MM.1S (cell line): Measurements from ENCODE around the gene CLDN19.
"Not testable (repeated sequence)": the region's sequence is repeated elsewhere in the genome, so short reads cannot be mapped to it uniquely, and the experiment has no call there.

ENCODE experiments used
- DNase-seq: peaks from one replicate; pipeline ENCODE4 v3.0.0-alpha.2; 2015
- H2AFZ ChIP-seq: fragments of 300-600 bp; sonication (generic); 2 replicates; pipeline ENCODE4 v1.6.0; 2016; ENCODE audit warnings: antibody characterized with exemption, low read length
- H3F3A ChIP-seq: fragments of 300-600 bp; sonication (generic); 2 replicates; pipeline ENCODE4 v1.6.1; 2016; ENCODE audit warnings: mild to moderate bottlenecking, antibody characterized with exemption, low read length, moderate library complexity, mixed read lengths; ENCODE audit not compliant: insufficient read depth
- H3K27ac ChIP-seq: fragments of 300-600 bp; sonication (generic); 2 replicates; pipeline ENCODE4 v1.5.1; 2016; ENCODE audit warnings: mild to moderate bottlenecking, low read length
- H3K27me3 ChIP-seq: fragments of 300-600 bp; sonication (generic); replicated peaks from 2 replicates; pipeline ENCODE4 v1.6.0; 2016; ENCODE audit warnings: low read length; ENCODE audit not compliant: insufficient read depth
- H3K36me3 ChIP-seq: fragments of 300-600 bp; sonication (generic); replicated peaks from 2 replicates; pipeline ENCODE4 v1.6.1; 2016; ENCODE audit warnings: mild to moderate bottlenecking, low read length, mixed read lengths; ENCODE audit not compliant: insufficient read depth
- H3K4me1 ChIP-seq: fragments of 300-600 bp; sonication (generic); 2 replicates; pipeline ENCODE4 v1.6.1; 2016; ENCODE audit warnings: low read length, mixed read lengths
- H3K4me2 ChIP-seq: fragments of 300-600 bp; sonication (generic); 2 replicates; pipeline ENCODE4 v1.6.0; 2016; ENCODE audit warnings: low read depth, low read length
- H3K4me3 ChIP-seq: fragments of 300-600 bp; sonication (generic); 2 replicates; pipeline ENCODE4 v1.5.1; 2016; ENCODE audit warnings: low read length, mixed read lengths
- H3K79me2 ChIP-seq: fragments of 300-600 bp; sonication (generic); 2 replicates; pipeline ENCODE4 v1.6.1; 2016; ENCODE audit warnings: mixed run types, low read length, mixed read lengths
- H3K9ac ChIP-seq: fragments of 300-600 bp; sonication (generic); 2 replicates; pipeline ENCODE4 v1.6.1; 2016; ENCODE audit warnings: low read length, mixed read lengths
- H3K9me2 ChIP-seq: fragments of 300-600 bp; sonication (generic); replicated peaks from 2 replicates; pipeline ENCODE4 v1.6.1; 2016; ENCODE audit warnings: mild to moderate bottlenecking, low read length, mixed read lengths; ENCODE audit not compliant: insufficient read depth
- H3K9me3 ChIP-seq: fragments of 300-600 bp; sonication (generic); replicated peaks from 2 replicates; pipeline ENCODE4 v1.6.1; 2016; ENCODE audit warnings: mild to moderate bottlenecking, low read length, mixed read lengths; ENCODE audit not compliant: insufficient read depth
- H4K20me1 ChIP-seq: fragments of 300-600 bp; sonication (generic); 2 replicates; pipeline ENCODE4 v1.6.1; 2016; ENCODE audit warnings: mild to moderate bottlenecking, low read length, moderate library complexity, mixed read lengths; ENCODE audit not compliant: insufficient read depth
- EZH2 ChIP-seq: fragments of 300-600 bp; sonication (generic); optimal IDR thresholded peaks from 2 replicates; pipeline ENCODE3; 2017; ENCODE audit warnings: low read depth, mild to moderate bottlenecking, antibody characterized with exemption, low read length, mixed read lengths
- EZH2phosphoT487 ChIP-seq: fragments of 300-600 bp; sonication (generic); IDR thresholded peaks from 2 replicates; pipeline ENCODE4 v1.6.1; 2018; ENCODE audit warnings: antibody characterized with exemption, low read length
- TF ChIP-seq, protein P1 (sequence below): fragments of 300-600 bp; sonication (generic); IDR thresholded peaks from 2 replicates; pipeline ENCODE4 v1.5.1; 2016; ENCODE audit warnings: antibody characterized with exemption, low read length, mixed read lengths

CLDN19 gene

GRCh38 chr1:42721926-42722325, 18.1 kb downstream of the CLDN19 start:
- no peak overlapping the region for H2AFZ ChIP-seq
- H4K20me1 ChIP-seq: no peaks in the 10 kb centered on the region
- TF ChIP-seq EZH2 (no peak), EZH2phosphoT487 (no peak)
- TF ChIP-seq, protein P1, sequence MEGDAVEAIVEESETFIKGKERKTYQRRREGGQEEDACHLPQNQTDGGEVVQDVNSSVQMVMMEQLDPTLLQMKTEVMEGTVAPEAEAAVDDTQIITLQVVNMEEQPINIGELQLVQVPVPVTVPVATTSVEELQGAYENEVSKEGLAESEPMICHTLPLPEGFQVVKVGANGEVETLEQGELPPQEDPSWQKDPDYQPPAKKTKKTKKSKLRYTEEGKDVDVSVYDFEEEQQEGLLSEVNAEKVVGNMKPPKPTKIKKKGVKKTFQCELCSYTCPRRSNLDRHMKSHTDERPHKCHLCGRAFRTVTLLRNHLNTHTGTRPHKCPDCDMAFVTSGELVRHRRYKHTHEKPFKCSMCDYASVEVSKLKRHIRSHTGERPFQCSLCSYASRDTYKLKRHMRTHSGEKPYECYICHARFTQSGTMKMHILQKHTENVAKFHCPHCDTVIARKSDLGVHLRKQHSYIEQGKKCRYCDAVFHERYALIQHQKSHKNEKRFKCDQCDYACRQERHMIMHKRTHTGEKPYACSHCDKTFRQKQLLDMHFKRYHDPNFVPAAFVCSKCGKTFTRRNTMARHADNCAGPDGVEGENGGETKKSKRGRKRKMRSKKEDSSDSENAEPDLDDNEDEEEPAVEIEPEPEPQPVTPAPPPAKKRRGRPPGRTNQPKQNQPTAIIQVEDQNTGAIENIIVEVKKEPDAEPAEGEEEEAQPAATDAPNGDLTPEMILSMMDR: no peak
- H3K9me2 ChIP-seq: no peaks in the 10 kb centered on the region
- no peaks in the 10 kb centered on the region for H3K4me1 ChIP-seq
- no peaks in the 10 kb centered on the region for H3K79me2 ChIP-seq
- H3F3A ChIP-seq: peaks cover 3% of the 10 kb centered on the region; the same call in 1 of the 2 replicates
- no peak overlapping the region for H3K4me2 ChIP-seq
- H3K36me3 ChIP-seq: no peaks in the 10 kb centered on the region
- H3K27ac ChIP-seq: no peak overlapping the region
- no peaks in the 10 kb centered on the region for H3K9me3 ChIP-seq
- no peaks in the 10 kb centered on the region for H3K27me3 ChIP-seq
- DNase-seq: no peak
- no peak overlapping the region for H3K9ac ChIP-seq
- H3K4me3 ChIP-seq: no peak overlapping the region

DNA sequence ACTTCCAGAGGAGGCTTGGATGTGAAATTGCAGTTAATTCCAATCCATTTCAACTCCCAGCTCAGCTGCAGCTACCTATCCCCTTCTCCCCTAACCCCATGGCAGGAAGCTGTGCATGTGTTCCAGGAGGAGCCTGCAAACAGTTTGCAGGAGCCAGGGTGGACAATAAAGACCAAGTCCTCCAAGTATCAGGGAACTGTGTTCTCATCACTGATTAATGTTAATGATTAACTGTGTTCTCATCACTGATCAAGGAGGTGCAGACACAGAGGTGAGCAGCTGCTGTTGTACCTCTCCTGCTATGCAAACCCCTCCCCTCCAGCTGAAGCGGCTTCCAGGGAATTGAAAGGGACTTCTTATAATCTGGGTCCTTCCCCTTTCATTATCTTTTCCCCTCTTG, 19.2 kb downstream of the CLDN19 start:
- H3K27me3 ChIP-seq: no peaks in the 10 kb centered on the region
- H3K9ac ChIP-seq: no peak overlapping the region
- H3K4me3 ChIP-seq: no peak overlapping the region
- no peak for DNase-seq
- no peak overlapping the region for H3K27ac ChIP-seq
- H3K9me3 ChIP-seq: no peaks in the 10 kb centered on the region
- H3K4me2 ChIP-seq: no peak overlapping the region
- H3F3A ChIP-seq: peaks cover 3% of the 10 kb centered on the region; the same call in 1 of the 2 replicates
- H3K36me3 ChIP-seq: no peaks in the 10 kb centered on the region
- H4K20me1 ChIP-seq: no peaks in the 10 kb centered on the region
- H3K79me2 ChIP-seq: no peaks in the 10 kb centered on the region
- no peaks in the 10 kb centered on the region for H3K4me1 ChIP-seq
- TF ChIP-seq EZH2phosphoT487 (no peak), EZH2 (no peak)
- TF ChIP-seq, protein P1: no peak
- no peaks in the 10 kb centered on the region for H3K9me2 ChIP-seq
- H2AFZ ChIP-seq: no peak overlapping the region

- H3K27ac ChIP-seq, H3K9me2 ChIP-seq, H3K4me3 ChIP-seq, H3K9me3 ChIP-seq, H3K27me3 ChIP-seq, H3F3A ChIP-seq, H3K4me2 ChIP-seq, H3K36me3 ChIP-seq, H3K9ac ChIP-seq, H2AFZ ChIP-seq, DNase-seq, H4K20me1 ChIP-seq, H3K4me1 ChIP-seq: not testable (repeated sequence)
- peaks cover 38% of the 10 kb centered on the region for H3K79me2 ChIP-seq
These were observed 25.6 kb downstream of the CLDN19 start for GRCh38 chr1:42714441-42714840.

DNA sequence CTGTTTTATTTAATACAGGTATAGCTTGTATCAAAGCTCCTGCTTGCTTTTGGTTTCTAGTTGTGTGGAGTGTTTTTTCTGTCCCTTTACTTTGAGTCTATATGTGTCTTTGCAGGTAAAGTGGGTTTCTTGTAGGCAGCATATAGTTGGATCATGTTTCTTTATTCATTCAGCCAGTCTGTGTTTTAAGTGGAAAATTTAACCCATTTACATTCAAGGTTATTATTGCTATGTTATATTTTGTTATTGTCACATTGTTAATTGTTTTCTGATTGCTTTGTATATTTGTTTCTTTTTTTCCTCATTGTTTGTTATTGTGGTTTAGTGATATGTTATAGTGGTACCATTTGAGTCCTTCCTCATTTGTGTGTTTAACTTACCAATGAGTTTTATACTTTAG, 26.7 kb downstream of the CLDN19 start:
- Histone ChIP-seq H3K4me3 (no peak overlapping the region), H3K4me2 (no peak overlapping the region), H3K9me2 (no peaks in the 10 kb centered on the region), H2AFZ (no peak overlapping the region), H3K27me3 (no peaks in the 10 kb centered on the region), H3K4me1 (no peaks in the 10 kb centered on the region), H3K27ac (no peak overlapping the region), H3K36me3 (no peaks in the 10 kb centered on the region), H3K9ac (no peak overlapping the region), H4K20me1 (no peaks in the 10 kb centered on the region), H3K9me3 (no peaks in the 10 kb centered on the region), H3K79me2 (peaks cover 42% of the 10 kb centered on the region), H3F3A (0 out of 2 replicates have a peak, but pooled peaks cover 3% of the 10 kb centered on the region)
- TF ChIP-seq, protein P1: no peak
- no peak for TF ChIP-seq EZH2phosphoT487
- no peak for TF ChIP-seq EZH2
- DNase-seq: no peak

DNA sequence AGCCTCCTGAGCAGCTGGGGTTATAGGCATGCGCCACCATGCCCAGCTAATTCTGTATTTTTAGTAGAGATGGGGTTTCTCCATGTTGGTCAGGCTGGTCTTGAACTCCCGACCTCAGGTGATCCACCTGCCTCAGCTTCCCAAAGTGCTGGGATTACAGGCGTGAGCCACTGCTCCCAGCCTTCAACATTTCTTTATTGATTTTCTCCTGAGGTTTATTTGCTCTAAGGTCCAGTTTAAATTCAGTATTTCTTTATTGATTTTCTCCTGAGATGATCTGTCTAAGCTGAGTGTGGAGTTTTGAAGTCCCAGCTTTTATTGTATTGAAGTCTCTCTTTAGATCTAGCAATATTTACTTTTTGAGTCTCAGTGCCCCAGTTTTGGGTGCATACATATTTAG, 27.2 kb downstream of the CLDN19 start:
- H3K4me3 ChIP-seq, H3K9ac ChIP-seq, H2AFZ ChIP-seq, H3K4me1 ChIP-seq, H3K36me3 ChIP-seq, H3K4me2 ChIP-seq, H3K27ac ChIP-seq, H3K9me2 ChIP-seq, H3K9me3 ChIP-seq, H4K20me1 ChIP-seq, H3K27me3 ChIP-seq, H3F3A ChIP-seq, DNase-seq: not testable (repeated sequence)
- peaks cover 47% of the 10 kb centered on the region for H3K79me2 ChIP-seq
